ENCODE results near the gene CNP. TPM values are rescaled to one million over a fixed set of nuclear protein-coding genes. Genes with fewer than 3 reads are reported as not detected.

CNP gene
- total and polyA plus RNA-seq, 2 of the 8 experiments (the other 6 are each of a cell fraction or from before 2014, with no cell fraction given) = 21.9 to 60.6 TPM

GRCh38 chr17:41939044-41939692 is 27.4 kb upstream of the CNP start:
- no peak overlapping the region for H3K18ac ChIP-seq (ENCODE audit: extremely low read depth, low read length)
- H2BK20ac ChIP-seq (ENCODE audit: low read length) = no peak overlapping the region
- peaks cover 0 to 3% (median 0%) of the 10 kb centered on the region in 4 experiments; a peak in 2 of 8 replicates for H3K36me3 ChIP-seq (ENCODE audit: control insufficient read depth in 2 of 4, insufficient read depth in 4 of 4, low read length in 3 of 4)
- POLR2A ChIA-PET (ENCODE audit: partially characterized antibody) = interaction anchor here (1.0 to 2.5 kb wide), 7 partner anchors 9 to 251 kb away, joined by 3 to 9 read pairs (median 6); partner anchors contain the start of genes ACLY and ODAD4
- H3K4me2 ChIP-seq (ENCODE audit: insufficient read depth in 1 of 2, low read depth in 2 of 2, low read length in 2 of 2) = no peak overlapping the region
- 91% methylated on average over 4 of the region's 4 CpGs; no CpG with 5 or more reads in 1 of the 2 experiments for WGBS, 2 experiments (ENCODE audit: extremely low coverage in 1 of 2, insufficient coverage in 1 of 2, insufficient read length in 1 of 2, insufficient replicate concordance in 2 of 2, low coverage in 1 of 2, low lambda C conversion rate in 2 of 2, missing lambda C conversion rate in 1 of 2)
- H2BK120ac ChIP-seq (replicated peaks; ENCODE audit: low read depth, low read length) = no peak overlapping the region
- H3K14ac ChIP-seq (ENCODE audit: insufficient read length) = no peak overlapping the region
- H4K8ac ChIP-seq (ENCODE audit: extremely low read depth, insufficient read depth, low read length) = no peak overlapping the region
- CTCF ChIA-PET (ENCODE audit: partially characterized antibody) = interaction anchor here (1.0 to 2.7 kb wide), 4 partner anchors 10 to 193 kb away, joined by 3 to 11 read pairs (median 6); no protein-coding TSS in a partner anchor
- H2BK12ac ChIP-seq (ENCODE audit: low read depth, low read length) = no peak overlapping the region
- H3K23me2 ChIP-seq (ENCODE audit: low read depth, low read length) = 0 out of 2 replicates have a peak, but pooled peaks cover 2% of the 10 kb centered on the region
- H3K9ac ChIP-seq (replicated peaks in 1 of 4; ENCODE audit: extremely low read depth in 1 of 4, low read depth in 3 of 4, low read length in 3 of 4) = no peak overlapping the region
- H2BK5ac ChIP-seq (ENCODE audit: low read depth, low read length) = no peak overlapping the region
- no peak for FAIRE-seq
- no peaks in the 10 kb centered on the region for H3K4me1 ChIP-seq (replicated peaks in 1 of 4; ENCODE audit: control insufficient read depth in 3 of 4, insufficient read depth in 4 of 4, low read length in 3 of 4)
- no peaks in the 10 kb centered on the region for H3K79me2 ChIP-seq (ENCODE audit: control insufficient read depth in 1 of 2, insufficient read depth in 2 of 2, low read length in 2 of 2)
- no peaks in the 10 kb centered on the region for H3K9me3 ChIP-seq (ENCODE audit: insufficient read depth in 2 of 2, low read depth in 1 of 2, low read length in 1 of 2)
- no peak overlapping the region for H4K5ac ChIP-seq (ENCODE audit: insufficient read length, low read depth, low read length)
- no peak overlapping the region for H3K4me3 ChIP-seq (ENCODE audit: extremely low read depth in 1 of 4, insufficient read depth in 2 of 4, low read depth in 3 of 4, low read length in 4 of 4)
- no peak overlapping the region for H3K23ac ChIP-seq (ENCODE audit: insufficient read length)
- H2AK5ac ChIP-seq (ENCODE audit: low read depth, low read length) = no peak overlapping the region
- no peak overlapping the region for H4K91ac ChIP-seq (replicated peaks; ENCODE audit: insufficient read length, low read length)
- H3K27me3 ChIP-seq (replicated peaks in 1 of 4; ENCODE audit: control insufficient read depth in 3 of 4, extremely low read depth in 1 of 4, insufficient read depth in 3 of 4, low read length in 3 of 4) = no peaks in the 10 kb centered on the region
- no peak for DNase-seq (ENCODE audit: low read depth in 1 of 2, low spot score in 2 of 2)
- H3K56ac ChIP-seq (replicated peaks; ENCODE audit: insufficient read length, low read depth, low read length) = no peak overlapping the region
- H3K79me1 ChIP-seq (ENCODE audit: low read depth, low read length) = no peaks in the 10 kb centered on the region
- TF ChIP-seq CTBP2 (IDR thresholded peaks at IDR 0.05; ENCODE audit: borderline replicate concordance, insufficient read depth, insufficient read length, low read length) = no peak
- no peak for TF ChIP-seq RXRA (IDR thresholded peaks at IDR 0.05; ENCODE audit: insufficient read depth, low read depth, low read length)
- no peak for TF ChIP-seq TCF12 (IDR thresholded peaks at IDR 0.05; ENCODE audit: low read depth, low read length)
- TF ChIP-seq EGR1 (IDR thresholded peaks at IDR 0.05; ENCODE audit: borderline replicate concordance, low read depth, low read length) = no peak
- no peak for TF ChIP-seq YY1 (IDR thresholded peaks at IDR 0.05; ENCODE audit: low read depth, low read length)
- no peak for TF ChIP-seq NRF1 (IDR thresholded peaks at IDR 0.05; ENCODE audit: low read depth, low read length)
- no peak overlapping the region for H2BK15ac ChIP-seq (ENCODE audit: low read length)
- no peak overlapping the region for H2AFZ ChIP-seq (ENCODE audit: low read length)
- H3K4ac ChIP-seq (replicated peaks; ENCODE audit: insufficient read length, low read depth, low read length) = no peak overlapping the region
- no peaks in the 10 kb centered on the region for H4K20me1 ChIP-seq (replicated peaks in 1 of 2; ENCODE audit: control insufficient read depth in 1 of 2, insufficient read depth in 2 of 2, low read length in 2 of 2)
- no peak overlapping the region for H3K27ac ChIP-seq (ENCODE audit: low read depth, low read length)

Data from H1 (cell line).